K562 (cell line): ENCODE data around the gene TM4SF5. TPM values are rescaled to one million over a fixed set of nuclear protein-coding genes. Genes with fewer than 3 reads are reported as not detected.
A peak's percentile ranks its signal among the peaks of the same experiment; 100 is the strongest.

Source experiments
- ATAC-seq: fragments of 200-7000 bp; cut with Tn5 transposase; 3 replicates; pipeline ENCODE4 v1.9.1; 2020; ENCODE audit warnings: moderate library complexity
- BruUV-seq: library from RNA; stranded (reverse); fragments of 400-500 nt; replicated peaks from 2 replicates; lab custom pipeline; 2021; lab: Mats Ljungman, UMichigan
- CTCF ChIA-PET: fragments of 300-600 bp; formaldehyde crosslinking; extraction: SDS; loops from one replicate; lab custom pipeline; 2021; ENCODE audit warnings: low intra/inter-chr PET ratio; lab: Yijun Ruan, JAX
- POLR2A ChIA-PET: fragments of 300-600, 350-650 bp; sonication (Branson Sonifier 250); formaldehyde crosslinking; extraction: SDS; loops from one replicate; lab custom pipeline; 2021; ENCODE audit warnings: antibody characterized with exemption, inconsistent platforms; lab: Yijun Ruan, JAX
- DNase-seq, 4 experiments: peaks; one replicate each; pipeline versions ENCODE4 v3.0.0 to v3.0.0-alpha.2; 2011 to 2018; ENCODE audit warnings: low spot score in 3 of 4, mixed read lengths in 3 of 4; ENCODE audit errors: extremely low read depth in 1 of 4
- FAIRE-seq: peaks from 2 replicates; lab custom pipeline; 2011; peaks lifted over from hg19 to GRCh38; lab: Jason Lieb, UNC
- H2AFZ ChIP-seq: 2 replicates; pipeline ENCODE4 v1.6.0; 2011; ENCODE audit warnings: low read depth, low read length, control low read depth, inconsistent platforms
- H3K27ac ChIP-seq: fragments of 200-600 bp; 3 replicates; pipeline ENCODE4 v1.8.0; 2011; ENCODE audit warnings: low read depth, mild to moderate bottlenecking, control low read depth, inconsistent platforms, low read length, moderate library complexity, mixed read lengths; ENCODE audit errors: extremely low read depth
- H3K27me3 ChIP-seq, 2 experiments: fragments of 300-600 bp in 1 of 2; 2 replicates in 1 of 2; 3 replicates in 1 of 2; pipeline versions ENCODE4 v1.6.0 to v1.8.0; 2011; ENCODE audit warnings: inconsistent platforms in 2 of 2, low read length in 2 of 2, mild to moderate bottlenecking in 1 of 2, mixed read lengths in 1 of 2, moderate library complexity in 1 of 2; ENCODE audit not compliant: control insufficient read depth in 2 of 2, insufficient read depth in 2 of 2
- H3K36me3 ChIP-seq: fragments of 300-600 bp; 3 replicates; pipeline ENCODE4 v1.8.0; 2011; ENCODE audit warnings: mild to moderate bottlenecking, low read length, inconsistent platforms; ENCODE audit not compliant: control insufficient read depth, insufficient read depth
- H3K4me1 ChIP-seq, 2 experiments: fragments of 200-600 bp in 1 of 2; replicated peaks in 1 of 2; 2 replicates in 1 of 2; 3 replicates in 1 of 2; pipeline versions ENCODE4 v1.5.1 to v1.8.0; 2011; ENCODE audit warnings: inconsistent platforms in 2 of 2, low read length in 2 of 2, mild to moderate bottlenecking in 1 of 2, mixed read lengths in 1 of 2, moderate library complexity in 1 of 2; ENCODE audit not compliant: control insufficient read depth in 2 of 2, insufficient read depth in 2 of 2
- H3K4me2 ChIP-seq: 2 replicates; pipeline ENCODE4 v1.6.1; 2011; ENCODE audit warnings: low read length, control low read depth, inconsistent platforms, mixed read lengths; ENCODE audit not compliant: insufficient read depth
- H3K4me3 ChIP-seq: fragments of 200-600 bp; sonication (generic), shearing (Covaris generic); 2 replicates; pipeline ENCODE4 v1.5.1; 2016; ENCODE audit warnings: control low read depth, inconsistent platforms
- H3K79me2 ChIP-seq: fragments of 200-600 bp; 3 replicates; pipeline ENCODE4 v1.8.0; 2011; ENCODE audit warnings: low read length, inconsistent platforms; ENCODE audit not compliant: control insufficient read depth, insufficient read depth
- H3K9ac ChIP-seq, 2 experiments: 2 replicates each; pipeline versions ENCODE4 v1.6.0 to v1.6.1; 2011; ENCODE audit warnings: low read depth in 2 of 2, low read length in 2 of 2, control low read depth in 1 of 2, inconsistent platforms in 1 of 2, mild to moderate bottlenecking in 1 of 2, mixed read lengths in 1 of 2; ENCODE audit not compliant: insufficient read depth in 1 of 2
- H3K9me1 ChIP-seq: one replicate; pipeline ENCODE4 v1.6.0; 2011; ENCODE audit warnings: inconsistent platforms, mild to moderate bottlenecking, low read length, moderate library complexity; ENCODE audit not compliant: control insufficient read depth, insufficient read depth
- H3K9me3 ChIP-seq: replicated peaks from 2 replicates; pipeline ENCODE4 v1.5.1; 2011; ENCODE audit warnings: low read depth, low read length, inconsistent platforms; ENCODE audit not compliant: control insufficient read depth, insufficient read depth
- H4K20me1 ChIP-seq: replicated peaks from 2 replicates; pipeline ENCODE4 v1.6.1; 2011; ENCODE audit warnings: low read length, inconsistent platforms, mixed read lengths; ENCODE audit not compliant: control insufficient read depth, insufficient read depth
- CREBBP ChIP-seq: IDR thresholded peaks from one replicate; pipeline ENCODE4 v1.6.1; 2012; ENCODE audit warnings: low read depth, mild to moderate bottlenecking, control low read depth, inconsistent platforms, low read length
- HNRNPLL ChIP-seq: fragments of 200-400 bp; formaldehyde crosslinking; IDR thresholded peaks from 2 replicates; pipeline ENCODE4 v1.6.1; 2017; ENCODE audit warnings: low read length, low read depth, mild to moderate bottlenecking; ENCODE audit not compliant: poor library complexity, severe bottlenecking
- MAZ ChIP-seq, 2 experiments: fragments of 450-650 bp in 1 of 2; sonication (generic) in 1 of 2; formaldehyde crosslinking; IDR thresholded peaks in 1 of 2; conservative IDR thresholded peaks in 1 of 2; 2 replicates each; pipeline versions ENCODE4 v1.4.0 to v1.5.0; 2020; ENCODE audit warnings: mild to moderate bottlenecking in 1 of 2, missing genetic modification reagents in 1 of 2
- NONO ChIP-seq, 2 experiments: fragments of 200-400 bp in 1 of 2; fragments of 450-650 bp in 1 of 2; formaldehyde crosslinking in 1 of 2; IDR thresholded peaks; 2 replicates each; pipeline ENCODE4 v1.6.1; 2017; ENCODE audit warnings: low read depth in 2 of 2, mild to moderate bottlenecking in 2 of 2, moderate library complexity in 2 of 2, low read length in 1 of 2
- SAP30 ChIP-seq: fragments of 200-600 bp; sonication (generic); IDR thresholded peaks from 2 replicates; pipeline ENCODE4 v1.6.1; 2012; ENCODE audit warnings: borderline replicate concordance, low read depth, mild to moderate bottlenecking, moderate library complexity, low read length, control low read depth, inconsistent platforms; ENCODE audit not compliant: insufficient read depth, poor library complexity, severe bottlenecking
- TCF7 ChIP-seq: sonication (generic); IDR thresholded peaks from 2 replicates; pipeline ENCODE4 v1.6.1; 2016; ENCODE audit warnings: antibody characterized with exemption, borderline replicate concordance
- ZNF696 ChIP-seq: fragments of 250-450 bp; sonication (Bioruptor Pico); conservative IDR thresholded peaks from 2 replicates; pipeline ENCODE4 v1.4.0; 2020; ENCODE audit warnings: mild to moderate bottlenecking, moderate library complexity
- WGBS: fragments of 100-300 bp; shearing (Covaris generic); methylation state at CpG from one replicate; pipeline ENCODE4 v1.1.6; 2016; ENCODE audit warnings: low coverage, mixed read lengths; ENCODE audit not compliant: insufficient coverage; ENCODE audit errors: missing lambda C conversion rate; 5-methylcytosine and 5-hydroxymethylcytosine counted together
- in situ Hi-C: fragments of 300-500 bp; cut with MboI; formaldehyde crosslinking; loops from 4 replicates; pipeline ENCODE4 v1.15.0; 2018; ENCODE audit warnings: inconsistent platforms, mixed read lengths
- intact Hi-C: fragments of 100-400 bp; cut with micrococcal nuclease; formaldehyde crosslinking; loops from 2 replicates; pipeline ENCODE4 v1.14.2; 2022
- polyA plus RNA-seq, 8 experiments: library from polyadenylated mRNA; depleted of rRNA in 4 of 8; stranded (reverse) in 5 of 8; unstranded in 3 of 8; fragments of >200 nt; fragmentation: Nextera tagmentation in 2 of 8; fragmentation: Illumina TruSeq in 1 of 8; extraction: Ambion mirVana in 2 of 8; extraction: Trizol in 1 of 8; gene quantifications; 2 replicates each; pipeline versions ENCODE4 v1.2.1 to v1.2.3, GENCODE V29; 2011 to 2014; ENCODE audit warnings: inconsistent platforms in 1 of 8, missing spikeins in 1 of 8
- total RNA-seq, 7 experiments: library from RNA; depleted of rRNA in 6 of 7; stranded (reverse); fragments of >200 nt in 6 of 7; fragmentation: Illumina TruSeq in 2 of 7; extraction: Trizol in 2 of 7; gene quantifications; 2 replicates each; pipeline versions ENCODE4 v1.2.1 to v1.2.3, GENCODE V29; 2011 to 2021; ENCODE audit warnings: low replicate concordance in 1 of 7
- TF ChIP-seq, protein P1 (sequence below): sonication (generic); formaldehyde crosslinking; IDR thresholded peaks from 2 replicates; pipeline ENCODE4 v1.8.1; 2023; ENCODE audit warnings: mild to moderate bottlenecking, missing genetic modification reagents
- TF ChIP-seq, protein P2 (sequence below): fragments of 250-450 bp; sonication (Bioruptor Pico); IDR thresholded peaks from 2 replicates; pipeline ENCODE4 v1.4.0; 2020; ENCODE audit warnings: mild to moderate bottlenecking, moderate library complexity

The TM4SF5 gene
- total and polyA plus RNA-seq, 9 of the 15 experiments (the other 6 are each of a cell fraction or from before 2014, with no cell fraction given): not detected

DNA sequence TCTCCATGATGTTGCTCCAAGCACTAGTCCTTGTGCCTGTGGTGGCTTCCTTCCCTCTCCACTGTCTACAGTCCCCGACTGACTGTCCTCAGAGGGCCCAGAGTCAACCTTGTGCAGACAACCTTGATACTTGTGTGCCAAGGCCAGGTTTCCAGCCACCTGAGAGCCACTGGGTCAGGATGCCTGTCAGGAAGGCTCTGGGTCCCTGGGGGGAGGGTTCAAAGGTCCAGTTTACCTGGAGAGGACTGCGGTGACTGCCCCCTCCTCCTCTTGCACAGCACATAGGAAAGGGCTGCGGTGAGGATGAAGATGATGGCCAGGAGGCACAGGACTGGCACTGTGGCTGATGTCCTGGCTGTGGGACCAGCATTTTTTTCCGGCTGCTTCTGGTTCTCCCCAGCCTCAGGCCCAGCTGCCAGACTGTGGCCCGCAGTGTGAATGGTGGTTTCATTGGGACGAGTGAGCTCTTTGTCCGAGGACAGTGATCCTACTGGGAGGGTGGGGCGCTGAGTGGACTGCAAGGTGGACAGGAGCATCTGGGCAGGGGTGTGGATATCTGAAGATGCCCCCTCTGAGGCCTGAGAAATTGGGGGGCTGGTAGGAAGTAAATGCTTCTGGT, 36.7 kb upstream of the TM4SF5 start:
- peaks cover 8 to 18% of the 10 kb centered on the region in 2 experiments; a peak in 4 of 5 replicates for H3K27me3 ChIP-seq
- in situ Hi-C loops (no loop called here), intact Hi-C loops (no loop called here)
- H3K4me1 ChIP-seq: peaks cover 4 to 28% of the 10 kb centered on the region in 2 experiments; a peak in 3 of 5 replicates
- no peaks in the 10 kb centered on the region for H3K9me3 ChIP-seq
- no TSS peak for BruUV-seq
- no peaks in the 10 kb centered on the region for H3K9me1 ChIP-seq
- H3K79me2 ChIP-seq: no peaks in the 10 kb centered on the region
- H3K36me3 ChIP-seq: no peaks in the 10 kb centered on the region
- H4K20me1 ChIP-seq: no peaks in the 10 kb centered on the region
- H3K9ac ChIP-seq: peak overlapping the region in 1 of 2 experiments; percentile 45; a peak in 1 of 4 replicates
- POLR2A ChIA-PET: no interaction called here
- H3K27ac ChIP-seq: no peak overlapping the region
- CTCF ChIA-PET: no interaction called here
- no peak overlapping the region for H3K4me3 ChIP-seq
- no peak overlapping the region for H2AFZ ChIP-seq
- FAIRE-seq: no peak
- DNase-seq: no peak
- 89% methylated on average over 7 of the region's 8 CpGs for WGBS
- H3K4me2 ChIP-seq: no peak overlapping the region
- no peak for TF ChIP-seq ZNF696 (CRISPR knock-in tag)
- no peak for TF ChIP-seq HNRNPLL
- TF ChIP-seq, protein P1, sequence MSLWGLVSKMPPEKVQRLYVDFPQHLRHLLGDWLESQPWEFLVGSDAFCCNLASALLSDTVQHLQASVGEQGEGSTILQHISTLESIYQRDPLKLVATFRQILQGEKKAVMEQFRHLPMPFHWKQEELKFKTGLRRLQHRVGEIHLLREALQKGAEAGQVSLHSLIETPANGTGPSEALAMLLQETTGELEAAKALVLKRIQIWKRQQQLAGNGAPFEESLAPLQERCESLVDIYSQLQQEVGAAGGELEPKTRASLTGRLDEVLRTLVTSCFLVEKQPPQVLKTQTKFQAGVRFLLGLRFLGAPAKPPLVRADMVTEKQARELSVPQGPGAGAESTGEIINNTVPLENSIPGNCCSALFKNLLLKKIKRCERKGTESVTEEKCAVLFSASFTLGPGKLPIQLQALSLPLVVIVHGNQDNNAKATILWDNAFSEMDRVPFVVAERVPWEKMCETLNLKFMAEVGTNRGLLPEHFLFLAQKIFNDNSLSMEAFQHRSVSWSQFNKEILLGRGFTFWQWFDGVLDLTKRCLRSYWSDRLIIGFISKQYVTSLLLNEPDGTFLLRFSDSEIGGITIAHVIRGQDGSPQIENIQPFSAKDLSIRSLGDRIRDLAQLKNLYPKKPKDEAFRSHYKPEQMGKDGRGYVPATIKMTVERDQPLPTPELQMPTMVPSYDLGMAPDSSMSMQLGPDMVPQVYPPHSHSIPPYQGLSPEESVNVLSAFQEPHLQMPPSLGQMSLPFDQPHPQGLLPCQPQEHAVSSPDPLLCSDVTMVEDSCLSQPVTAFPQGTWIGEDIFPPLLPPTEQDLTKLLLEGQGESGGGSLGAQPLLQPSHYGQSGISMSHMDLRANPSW (CRISPR knock-in tag): no peak
- no peak for TF ChIP-seq CREBBP
- no peak for TF ChIP-seq TCF7
- TF ChIP-seq, protein P2, sequence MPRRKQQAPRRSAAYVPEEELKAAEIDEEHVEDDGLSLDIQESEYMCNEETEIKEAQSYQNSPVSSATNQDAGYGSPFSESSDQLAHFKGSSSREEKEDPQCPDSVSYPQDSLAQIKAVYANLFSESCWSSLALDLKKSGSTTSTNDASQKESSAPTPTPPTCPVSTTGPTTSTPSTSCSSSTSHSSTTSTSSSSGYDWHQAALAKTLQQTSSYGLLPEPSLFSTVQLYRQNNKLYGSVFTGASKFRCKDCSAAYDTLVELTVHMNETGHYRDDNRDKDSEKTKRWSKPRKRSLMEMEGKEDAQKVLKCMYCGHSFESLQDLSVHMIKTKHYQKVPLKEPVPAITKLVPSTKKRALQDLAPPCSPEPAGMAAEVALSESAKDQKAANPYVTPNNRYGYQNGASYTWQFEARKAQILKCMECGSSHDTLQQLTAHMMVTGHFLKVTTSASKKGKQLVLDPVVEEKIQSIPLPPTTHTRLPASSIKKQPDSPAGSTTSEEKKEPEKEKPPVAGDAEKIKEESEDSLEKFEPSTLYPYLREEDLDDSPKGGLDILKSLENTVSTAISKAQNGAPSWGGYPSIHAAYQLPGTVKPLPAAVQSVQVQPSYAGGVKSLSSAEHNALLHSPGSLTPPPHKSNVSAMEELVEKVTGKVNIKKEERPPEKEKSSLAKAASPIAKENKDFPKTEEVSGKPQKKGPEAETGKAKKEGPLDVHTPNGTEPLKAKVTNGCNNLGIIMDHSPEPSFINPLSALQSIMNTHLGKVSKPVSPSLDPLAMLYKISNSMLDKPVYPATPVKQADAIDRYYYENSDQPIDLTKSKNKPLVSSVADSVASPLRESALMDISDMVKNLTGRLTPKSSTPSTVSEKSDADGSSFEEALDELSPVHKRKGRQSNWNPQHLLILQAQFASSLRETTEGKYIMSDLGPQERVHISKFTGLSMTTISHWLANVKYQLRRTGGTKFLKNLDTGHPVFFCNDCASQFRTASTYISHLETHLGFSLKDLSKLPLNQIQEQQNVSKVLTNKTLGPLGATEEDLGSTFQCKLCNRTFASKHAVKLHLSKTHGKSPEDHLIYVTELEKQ: no peak
- TF ChIP-seq MAZ (CRISPR knock-in tag; conservative IDR thresholded peaks at IDR 0.05 in 1 of 2, IDR thresholded peaks at IDR 0.05 in 1 of 2): no peak
- TF ChIP-seq NONO (IDR thresholded peaks at IDR 0.05; ENCODE audit: low read depth in 2 of 2, low read length in 1 of 2): no peak
- TF ChIP-seq SAP30: no peak
- no peak for ATAC-seq
